GM12878 (cell line): ENCODE results near the gene NPW. TPM values are rescaled to one million over a fixed set of nuclear protein-coding genes. Genes with fewer than 3 reads are reported as not detected.

Experiments used
- CHD1 ChIP-seq: IDR thresholded peaks from 2 replicates; pipeline ENCODE4 v1.6.1; 2012; ENCODE audit warnings: low read depth, low read length, improper control_type of control experiment
- DPF2 ChIP-seq: fragments of 450-650 bp; IDR thresholded peaks from 2 replicates; pipeline ENCODE4 v1.6.1; 2017; ENCODE audit warnings: mild to moderate bottlenecking
- IKZF2 ChIP-seq, 2 experiments: fragments of 450-650 bp; IDR thresholded peaks; 2 replicates each; pipeline ENCODE4 v1.6.1; 2017; ENCODE audit warnings: mild to moderate bottlenecking in 2 of 2, moderate library complexity in 2 of 2
- KAT2A ChIP-seq: conservative IDR thresholded peaks from 2 replicates; pipeline ENCODE4 v1.6.1; 2011; ENCODE audit warnings: low read depth, low read length; ENCODE audit not compliant: control insufficient read depth
- NBN ChIP-seq: fragments of 450-650 bp; IDR thresholded peaks from 2 replicates; pipeline ENCODE4 v1.6.1; 2016
- PAX8 ChIP-seq: fragments of 450-650 bp; IDR thresholded peaks from 2 replicates; pipeline ENCODE4 v1.6.1; 2017; ENCODE audit warnings: mild to moderate bottlenecking, moderate library complexity
- POLR2A ChIP-seq: IDR thresholded peaks from 2 replicates; pipeline ENCODE4 v1.6.1; 2011; ENCODE audit warnings: low read depth, mild to moderate bottlenecking, low read length
- TAF1 ChIP-seq: IDR thresholded peaks from 2 replicates; pipeline ENCODE4 v1.6.1; 2011; ENCODE audit warnings: mild to moderate bottlenecking, low read depth, low read length, borderline replicate concordance
- TBL1XR1 ChIP-seq: IDR thresholded peaks from 2 replicates; pipeline ENCODE4 v1.6.1; 2012; ENCODE audit warnings: low read depth, low read length, improper control_type of control experiment
- ZBTB11 ChIP-seq: fragments of 450-650 bp; formaldehyde crosslinking; IDR thresholded peaks from 2 replicates; pipeline ENCODE4 v1.5.0; 2022; ENCODE audit warnings: mild to moderate bottlenecking, missing genetic modification characterization
- ZBTB4 ChIP-seq: fragments of 450-650 bp; formaldehyde crosslinking; IDR thresholded peaks from 2 replicates; pipeline ENCODE4 v1.4.0; 2022; ENCODE audit warnings: mild to moderate bottlenecking, moderate library complexity
- polyA plus RNA-seq, 11 experiments: library from polyadenylated mRNA; depleted of rRNA in 4 of 11; unstranded in 6 of 11; stranded (reverse) in 5 of 11; fragments of >200 nt; fragmentation: Nextera tagmentation in 4 of 11; fragmentation: Illumina TruSeq in 1 of 11; extraction: Ambion mirVana in 4 of 11; extraction: Trizol in 1 of 11; gene quantifications; 1 replicate in 1 of 11; 2 replicates in 10 of 11; pipeline versions ENCODE4 v1.2.1 to v1.2.3, GENCODE V29; 2011 to 2016; ENCODE audit warnings: inconsistent platforms in 2 of 11, missing spikeins in 2 of 11, low read depth in 1 of 11
- total RNA-seq, 4 experiments: library from RNA; depleted of rRNA in 3 of 4; stranded (reverse); fragments of >200 nt in 3 of 4; fragmentation: Illumina TruSeq in 1 of 4; extraction: Trizol in 1 of 4; gene quantifications; 2 replicates each; pipeline versions ENCODE4 v1.2.1 to v1.2.3, GENCODE V29; 2013 to 2021
- TF ChIP-seq, protein P1 (sequence below): fragments of 450-650 bp; IDR thresholded peaks from 2 replicates; pipeline ENCODE4 v1.6.1; 2017; ENCODE audit warnings: mild to moderate bottlenecking

NPW gene
- total and polyA plus RNA-seq, 10 of the 15 experiments (the other 5 are each of a cell fraction or from before 2014, with no cell fraction given) = 0.23 to 2.5 (median 0.98) TPM; not detected in 4

GRCh38 chr16:2042171-2042985 lies 22.8 kb downstream of the NPW start (continued):
- no peak for TF ChIP-seq ZBTB4 (CRISPR knock-in tag)
- TF ChIP-seq POLR2A = no peak
- no peak for TF ChIP-seq TBL1XR1
- TF ChIP-seq TAF1 = no peak
- TF ChIP-seq CHD1 = no peak
- TF ChIP-seq IKZF2 (IDR thresholded peaks at IDR 0.05) = no peak
- TF ChIP-seq DPF2 = no peak
- TF ChIP-seq, protein P1, sequence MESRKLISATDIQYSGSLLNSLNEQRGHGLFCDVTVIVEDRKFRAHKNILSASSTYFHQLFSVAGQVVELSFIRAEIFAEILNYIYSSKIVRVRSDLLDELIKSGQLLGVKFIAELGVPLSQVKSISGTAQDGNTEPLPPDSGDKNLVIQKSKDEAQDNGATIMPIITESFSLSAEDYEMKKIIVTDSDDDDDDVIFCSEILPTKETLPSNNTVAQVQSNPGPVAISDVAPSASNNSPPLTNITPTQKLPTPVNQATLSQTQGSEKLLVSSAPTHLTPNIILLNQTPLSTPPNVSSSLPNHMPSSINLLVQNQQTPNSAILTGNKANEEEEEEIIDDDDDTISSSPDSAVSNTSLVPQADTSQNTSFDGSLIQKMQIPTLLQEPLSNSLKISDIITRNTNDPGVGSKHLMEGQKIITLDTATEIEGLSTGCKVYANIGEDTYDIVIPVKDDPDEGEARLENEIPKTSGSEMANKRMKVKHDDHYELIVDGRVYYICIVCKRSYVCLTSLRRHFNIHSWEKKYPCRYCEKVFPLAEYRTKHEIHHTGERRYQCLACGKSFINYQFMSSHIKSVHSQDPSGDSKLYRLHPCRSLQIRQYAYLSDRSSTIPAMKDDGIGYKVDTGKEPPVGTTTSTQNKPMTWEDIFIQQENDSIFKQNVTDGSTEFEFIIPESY = no peak
- no peak for TF ChIP-seq NBN
- TF ChIP-seq PAX8 = no peak
- TF ChIP-seq KAT2A = no peak
- no peak for TF ChIP-seq ZBTB11 (CRISPR knock-in tag)
